ENCODE measurements around the gene CADM2.
"Not testable (repeated sequence)": the region's sequence is repeated elsewhere in the genome, so short reads cannot be mapped to it uniquely, and the experiment has no call there.

Gene CADM2

GRCh38 chr3:84958495-84959469, at the start of gene CADM2:
TSS of gene CADM2 (plus strand) at chr3:84958989.
- peak; percentile 88 for DNase-seq

GRCh38 chr3:84918592-84918991, 40.2 kb upstream of the CADM2 start:
- DNase-seq: not testable (repeated sequence)

DNA sequence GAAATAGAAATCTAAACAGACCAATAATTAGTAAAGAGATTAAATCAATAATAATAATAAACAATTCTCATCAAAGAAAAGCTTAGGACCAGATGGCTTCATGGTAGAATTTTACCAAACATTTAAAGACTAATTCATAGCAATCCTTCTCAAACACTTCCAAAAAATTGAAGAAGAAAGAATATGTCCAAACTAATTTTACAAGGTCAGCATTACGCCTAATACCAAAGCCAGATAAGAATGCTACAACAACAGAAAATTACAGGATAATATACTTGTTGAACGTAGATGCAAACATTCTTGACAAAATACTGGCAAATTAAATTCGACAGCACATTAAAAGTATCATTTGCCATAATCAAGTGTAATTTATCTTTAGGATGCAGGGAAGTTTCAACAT, 36.1 kb upstream of the CADM2 start:
- DNase-seq: no peak

DNA sequence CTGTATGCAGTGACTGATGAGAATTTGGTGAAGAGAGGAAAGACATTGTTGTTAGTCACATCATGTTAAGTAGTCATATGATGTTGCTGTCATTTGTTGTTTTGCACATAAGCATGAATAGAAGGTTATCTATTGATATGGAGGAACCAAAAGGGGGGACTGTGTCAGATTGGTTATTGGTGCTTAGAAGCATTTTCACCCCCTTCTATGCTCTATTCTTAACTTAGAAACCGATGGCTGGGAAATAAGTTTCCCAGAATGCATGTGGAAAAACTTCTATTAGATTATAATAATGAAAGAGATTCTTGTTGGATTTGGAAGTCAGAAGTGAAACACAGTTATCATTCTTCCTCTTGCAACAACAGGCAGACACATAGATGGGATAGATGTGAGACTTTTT, 33.2 kb upstream of the CADM2 start:
- no peak for DNase-seq

DNA sequence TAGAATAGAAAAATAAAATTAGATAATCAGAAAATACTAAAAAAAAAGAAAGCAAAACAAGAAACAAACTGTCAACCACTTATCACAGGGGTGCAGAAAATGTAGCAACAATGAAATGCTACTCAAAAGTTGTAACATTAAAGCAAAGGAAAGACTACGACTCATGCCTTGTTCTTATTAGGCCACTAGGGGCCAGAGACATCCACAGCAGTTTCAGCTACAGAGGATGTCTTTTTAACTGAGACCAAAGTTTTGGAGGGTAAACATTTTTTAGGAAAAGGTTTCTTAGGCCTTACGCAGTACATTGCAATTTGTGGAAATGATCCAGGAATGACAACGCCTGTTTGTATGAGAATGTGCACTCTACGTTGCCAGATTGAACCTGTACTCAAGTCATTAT, 15.4 kb upstream of the CADM2 start:
- DNase-seq: no peak

DNA sequence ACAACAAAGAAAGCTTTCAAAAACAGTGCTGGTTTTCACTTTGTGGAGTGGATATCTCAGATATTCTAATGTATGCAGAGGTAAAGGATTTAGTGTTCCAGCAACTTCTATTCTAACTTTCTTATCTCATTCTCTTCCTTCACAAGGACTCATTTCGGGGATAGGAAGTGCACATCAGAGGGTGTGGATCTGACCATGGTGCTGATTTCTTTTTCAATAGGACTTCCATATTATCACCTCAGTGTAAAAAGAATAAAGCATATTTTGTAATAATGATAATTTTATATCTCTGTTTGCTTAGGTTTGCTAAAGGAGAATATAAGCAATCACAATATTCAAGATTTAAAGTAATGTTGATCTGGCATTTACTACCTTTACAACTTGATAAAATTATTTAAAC, 12.5 kb upstream of the CADM2 start:
- DNase-seq: no peak

DNA sequence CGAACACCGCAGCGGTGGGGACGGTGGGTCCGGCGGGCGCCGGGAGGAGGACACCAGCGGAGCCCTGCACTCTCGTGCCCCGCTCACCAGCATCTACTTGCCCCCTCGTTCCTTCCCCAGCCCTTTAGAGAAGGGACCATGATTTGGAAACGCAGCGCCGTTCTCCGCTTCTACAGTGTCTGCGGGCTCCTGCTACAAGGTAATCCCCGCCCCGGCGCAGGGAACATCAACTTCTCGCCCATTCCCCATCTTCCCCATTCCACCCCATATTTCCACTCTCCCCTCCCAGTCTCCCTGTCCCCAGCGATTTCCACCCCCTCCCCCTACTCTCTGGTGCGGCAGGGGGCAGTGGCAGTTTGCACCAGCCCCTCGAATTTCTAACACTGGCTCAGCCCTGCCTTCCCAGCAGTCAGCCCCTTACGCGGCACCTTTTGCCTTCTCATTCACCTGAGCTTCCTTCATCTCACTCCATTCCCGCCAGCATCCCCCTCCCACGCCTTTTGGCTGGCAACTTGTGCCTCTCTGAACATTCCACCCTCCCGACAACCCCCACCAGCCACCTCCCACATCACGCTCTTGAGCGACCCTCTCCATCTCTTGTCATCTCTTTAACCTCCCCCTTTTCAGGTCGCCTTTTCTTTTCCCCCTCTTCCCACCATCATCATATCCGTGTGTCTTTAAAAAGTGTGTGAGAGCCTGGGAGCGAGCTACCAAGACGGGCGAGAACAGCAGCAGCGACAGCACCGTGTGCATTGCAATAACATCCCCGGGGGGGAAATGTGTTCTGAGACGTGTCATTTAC, 882 bp downstream of the CADM2 start:
- DNase-seq: no peak

DNA sequence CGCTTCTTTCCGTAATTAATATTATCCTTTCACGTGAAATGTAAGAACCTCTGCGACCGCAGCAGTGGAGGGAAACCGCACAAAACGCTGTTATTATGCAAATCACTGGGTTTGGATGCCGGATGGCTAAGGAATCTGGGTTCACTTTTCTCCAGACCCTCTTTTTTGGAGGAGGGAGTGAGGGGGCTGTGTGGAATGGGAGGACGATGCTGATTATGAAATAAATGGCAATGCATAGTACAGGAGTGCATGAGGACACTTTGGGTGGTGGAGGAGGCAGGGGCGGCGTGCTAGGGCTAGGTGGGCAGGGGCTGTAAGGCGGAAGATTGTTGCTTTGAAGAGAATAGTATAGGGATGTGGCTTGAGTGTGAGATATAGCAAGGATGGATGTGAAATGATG, 1.8 kb downstream of the CADM2 start:
- no peak for DNase-seq

DNA sequence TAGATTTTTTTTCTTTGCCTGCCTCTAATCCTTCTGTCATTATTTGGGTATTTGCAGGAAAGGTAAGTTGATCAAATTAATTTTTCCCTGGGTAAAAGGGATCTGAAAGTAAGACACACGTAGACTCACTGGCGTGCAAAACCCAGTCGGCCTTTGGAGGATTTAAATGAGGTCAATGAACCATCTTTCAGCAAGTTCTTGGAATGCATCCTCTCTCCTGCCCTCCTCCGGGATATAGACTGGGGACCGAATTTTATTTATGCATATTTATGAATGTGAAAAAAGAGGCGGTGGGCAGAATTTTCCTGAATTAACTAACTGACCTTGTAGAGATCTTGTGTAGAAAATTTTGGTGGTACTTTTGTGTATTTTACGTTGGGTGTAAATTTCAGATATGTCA, 2.2 kb downstream of the CADM2 start:
- DNase-seq: no peak

DNA sequence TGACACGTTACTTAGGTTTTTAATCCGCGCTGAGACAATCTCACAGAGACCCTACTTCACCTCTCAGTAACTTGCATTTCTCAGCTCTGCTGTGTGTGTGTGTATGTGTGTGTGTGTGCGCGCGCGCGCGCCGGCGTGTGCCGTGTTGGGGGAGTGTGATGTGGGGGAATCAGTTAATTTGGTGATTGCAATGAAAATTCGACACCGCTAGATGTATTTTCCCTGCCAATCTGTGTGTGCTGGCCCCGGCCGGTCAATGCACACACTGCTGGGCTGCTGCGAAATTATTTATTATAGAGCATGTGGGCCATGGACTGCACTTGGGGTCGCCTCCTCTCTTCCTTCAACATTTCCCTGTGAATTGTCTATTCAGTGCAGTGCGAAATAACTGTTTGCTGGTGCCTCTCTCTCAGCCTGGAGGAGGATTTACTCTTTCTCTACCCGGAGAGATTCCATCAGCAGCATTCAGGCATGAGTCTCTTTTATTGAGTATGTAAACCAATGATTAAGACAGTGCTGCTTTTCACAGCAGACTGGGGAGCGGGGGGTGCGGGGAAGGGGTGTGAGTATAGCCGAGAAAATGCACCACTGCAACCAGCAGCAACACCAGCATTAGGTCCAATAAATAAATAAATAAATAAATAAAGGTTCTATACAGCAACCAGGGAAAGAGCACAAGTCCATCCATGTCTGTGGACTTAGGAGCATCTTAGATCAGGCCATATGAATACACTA, 2.9 kb downstream of the CADM2 start:
- DNase-seq: no peak

DNA sequence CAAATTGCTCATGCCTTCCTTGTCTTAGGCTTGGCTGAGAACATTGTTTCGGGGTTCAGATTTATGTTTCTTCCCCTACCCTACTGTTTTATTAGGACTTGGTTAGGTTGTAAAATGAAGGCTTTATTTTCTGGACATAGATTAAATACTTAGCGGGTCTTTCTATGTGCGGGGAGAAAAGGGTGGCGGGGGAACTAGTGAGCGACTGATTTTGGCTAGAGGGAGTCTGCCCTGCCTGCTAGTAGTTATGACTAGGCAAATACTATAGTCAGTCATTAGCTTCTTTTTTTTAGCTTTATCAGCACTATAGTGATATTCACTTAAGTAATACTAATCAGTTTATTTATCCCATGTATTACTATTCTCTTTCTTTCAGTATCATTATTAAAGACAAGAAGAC, 3.6 kb downstream of the CADM2 start:
- no peak for DNase-seq

GRCh38 chr3:84963137-84963536, 4.3 kb downstream of the CADM2 start:
- DNase-seq: no peak

DNA sequence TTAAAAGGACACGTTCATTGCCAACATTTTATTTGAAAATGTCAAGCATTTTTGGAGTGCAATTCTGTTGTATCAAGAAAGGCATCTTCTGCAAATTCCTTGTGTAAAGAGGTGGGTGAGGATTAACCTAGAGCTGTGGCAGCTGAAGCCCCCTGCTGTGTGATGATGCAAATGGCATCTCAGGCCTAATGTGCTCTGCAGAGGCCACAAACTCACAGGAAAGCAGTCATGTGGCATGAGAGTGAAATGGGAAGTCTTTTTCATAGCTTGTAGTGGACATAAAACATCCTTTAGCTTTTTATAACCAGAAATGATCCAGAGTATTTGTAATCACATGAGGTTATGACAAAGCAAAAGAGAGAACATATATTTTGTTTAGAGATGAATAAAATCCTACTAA, 6.4 kb downstream of the CADM2 start:
- DNase-seq: no peak

DNA sequence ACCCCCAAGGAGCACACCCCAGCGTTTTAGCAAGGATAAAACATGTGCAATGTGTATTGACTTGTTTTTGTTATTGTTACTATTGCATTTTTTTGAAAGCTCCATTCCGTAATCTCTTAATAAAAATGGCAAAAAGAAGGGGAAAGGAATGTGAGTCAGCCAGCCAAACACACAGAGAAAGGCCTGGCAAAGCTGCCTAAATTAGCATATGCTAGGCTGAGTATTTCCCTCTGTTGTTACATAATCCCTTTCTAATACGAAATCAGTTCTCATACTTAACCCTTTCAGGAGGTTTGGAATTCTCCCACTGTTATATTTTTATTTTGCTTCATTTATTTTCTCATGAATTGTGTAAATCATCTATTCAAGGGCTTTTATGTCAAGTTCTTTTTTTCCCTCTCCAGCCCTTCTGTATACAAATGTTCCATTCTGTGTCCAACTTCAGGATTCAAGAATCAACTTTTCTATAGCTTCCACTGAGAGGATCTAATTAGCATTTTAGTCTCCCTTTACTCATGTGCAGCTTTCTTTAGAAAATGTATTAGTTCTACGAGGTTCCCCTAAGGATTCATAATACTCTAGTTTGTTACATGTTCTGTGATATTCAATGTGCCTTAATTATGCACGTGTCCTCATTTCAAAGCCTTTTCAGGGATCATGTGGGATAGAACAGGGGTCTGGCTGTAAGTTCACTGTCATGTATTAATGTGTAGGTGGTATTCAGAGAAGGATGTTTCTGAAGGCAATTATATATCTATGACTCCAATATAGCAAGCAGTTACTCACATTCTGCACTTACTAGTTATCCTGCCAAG, 9.2 kb downstream of the CADM2 start:
- no peak for DNase-seq

- no peak for DNase-seq
These were observed 10.0 kb downstream of the CADM2 start for GRCh38 chr3:84968701-84969235.

GRCh38 chr3:84974347-84974746, 15.6 kb downstream of the CADM2 start:
- no peak for DNase-seq

GRCh38 chr3:84977021-84977420, 18.2 kb downstream of the CADM2 start:
- no peak for DNase-seq

DNA sequence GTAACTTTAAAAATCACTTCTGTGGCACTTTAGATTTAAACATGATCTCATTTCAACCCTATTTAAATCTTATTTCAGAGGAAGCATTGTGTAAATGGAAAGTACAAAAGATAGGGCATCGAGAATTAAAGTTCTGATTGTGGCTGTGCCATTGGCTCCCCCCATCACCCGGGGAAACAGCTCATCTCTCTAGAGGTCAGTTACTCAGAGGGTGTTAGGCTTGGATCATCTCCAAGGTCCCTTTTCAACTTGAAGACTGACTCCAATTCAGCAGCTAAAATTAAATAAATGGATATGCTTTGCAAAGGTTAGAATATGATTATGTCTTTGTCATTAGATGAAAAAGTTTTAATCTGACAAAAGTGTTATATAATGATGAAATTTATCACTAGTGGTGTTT, 20.1 kb downstream of the CADM2 start:
- no peak for DNase-seq

DNA sequence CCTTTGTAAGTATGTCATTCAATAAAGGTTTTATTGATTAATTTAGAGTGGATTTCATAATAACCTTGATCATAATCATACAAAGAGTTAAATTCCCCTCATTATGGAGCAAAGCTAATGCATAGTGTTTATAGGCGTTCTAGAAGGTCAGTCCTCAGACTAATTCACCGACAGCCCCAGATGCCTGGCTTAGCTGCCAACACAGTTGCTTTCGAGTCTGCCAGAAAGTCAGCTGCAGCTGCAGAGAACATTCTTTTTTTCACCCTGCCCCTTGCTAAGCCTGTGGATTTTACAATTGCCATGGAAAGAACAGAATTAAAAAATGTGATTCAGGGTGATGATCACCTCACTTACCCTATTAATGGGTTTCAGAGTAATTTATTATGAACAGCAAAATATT, 21.2 kb downstream of the CADM2 start:
- no peak for DNase-seq

- no peak for DNase-seq
These were observed 21.7 kb downstream of the CADM2 start for GRCh38 chr3:84980456-84980855.

DNA sequence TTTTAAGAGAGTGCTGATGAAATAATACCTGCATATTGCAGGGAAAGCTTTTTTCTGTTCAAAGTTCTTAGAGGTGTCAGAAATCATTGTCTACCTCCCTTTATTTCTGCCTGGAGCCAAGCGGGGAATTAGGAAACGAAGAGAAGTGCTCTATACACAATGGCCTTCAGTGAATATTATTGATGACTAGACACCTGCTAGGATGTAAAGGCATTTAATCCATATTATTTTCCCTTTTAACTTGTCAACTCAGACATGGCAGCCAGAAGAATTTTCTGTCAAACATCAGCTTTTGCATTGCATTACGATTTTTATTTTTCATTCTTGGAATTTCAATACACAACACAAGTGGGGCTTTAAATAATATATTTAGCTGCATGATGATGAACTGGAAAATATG, 24.7 kb downstream of the CADM2 start:
- no peak for DNase-seq

GRCh38 chr3:84984429-84984828, 25.6 kb downstream of the CADM2 start:
- no peak for DNase-seq
